GM19452 (cell line): ENCODE data around the gene ZNFX1.

Experiments used
- ATAC-seq: cut with Tn5 transposase; IDR thresholded peaks from one replicate; pipeline ENCODE4 v1.9.1; 2021; ENCODE audit not compliant: unreplicated experiment

ZNFX1 gene

GRCh38 chr20:49279677-49280462, 2.0 kb upstream of the ZNFX1 start:
- ATAC-seq = no peak

GRCh38 chr20:49278818-49279676, 1.2 kb upstream of the ZNFX1 start:
- no peak for ATAC-seq

- ATAC-seq = no peak
These were observed 146 bp downstream of the ZNFX1 start for GRCh38 chr20:49277786-49278035.

GRCh38 chr20:49276961-49277785, 684 bp downstream of the ZNFX1 start:
- no peak for ATAC-seq

GRCh38 chr20:49276161-49276960, 1.5 kb downstream of the ZNFX1 start:
- no peak for ATAC-seq

- no peak for ATAC-seq
These were observed 2.2 kb downstream of the ZNFX1 start for GRCh38 chr20:49275636-49276035.

GRCh38 chr20:49275216-49275615, 2.6 kb downstream of the ZNFX1 start:
- no peak for ATAC-seq

- ATAC-seq = no peak
These were observed 4.1 kb downstream of the ZNFX1 start for GRCh38 chr20:49273696-49274277.

GRCh38 chr20:49272654-49273053, 5.2 kb downstream of the ZNFX1 start:
- no peak for ATAC-seq

GRCh38 chr20:49270736-49271135, 7.1 kb downstream of the ZNFX1 start:
- ATAC-seq = no peak

GRCh38 chr20:49270177-49270576, 7.7 kb downstream of the ZNFX1 start:
- no peak for ATAC-seq

- no peak for ATAC-seq
These were observed 9.1 kb downstream of the ZNFX1 start for GRCh38 chr20:49268600-49269365.

GRCh38 chr20:49267327-49267726, 10.5 kb downstream of the ZNFX1 start:
- no peak for ATAC-seq

GRCh38 chr20:49262444-49262843, 15.4 kb downstream of the ZNFX1 start:
- ATAC-seq = no peak

- no peak for ATAC-seq
These were observed 16.7 kb downstream of the ZNFX1 start for GRCh38 chr20:49261173-49261572.

- no peak for ATAC-seq
These were observed 17.6 kb downstream of the ZNFX1 start for GRCh38 chr20:49260218-49260617.

- no peak for ATAC-seq
These were observed 18.1 kb downstream of the ZNFX1 start for GRCh38 chr20:49259799-49260198.

GRCh38 chr20:49259284-49259683, 18.6 kb downstream of the ZNFX1 start:
- ATAC-seq = no peak

GRCh38 chr20:49256261-49256660, 21.6 kb downstream of the ZNFX1 start:
- ATAC-seq = no peak
